OCI-LY1 (cell line): ENCODE results near the gene FBLN7.

Source experiments
- CTCF ChIP-seq: fragments of 200-600 bp; sonication (generic), shearing (Covaris generic); IDR thresholded peaks from 2 replicates; pipeline ENCODE4 v1.5.1; 2017; ENCODE audit warnings: mild to moderate bottlenecking, antibody characterized with exemption, low read length, moderate library complexity, mixed read lengths
- EZH2 ChIP-seq: fragments of 200-600 bp; sonication (generic), shearing (Covaris generic); IDR thresholded peaks from 2 replicates; pipeline ENCODE4 v1.8.0; 2017; ENCODE audit warnings: borderline replicate concordance, mixed run types, mild to moderate bottlenecking, antibody characterized with exemption, low read length, moderate library complexity, mixed read lengths

- TF ChIP-seq CTCF (peak; percentile 89), EZH2 (no peak)
Measured at GRCh38 chr2:112121682-112122254, 16.4 kb upstream of the FBLN7 start.
